Kidney (tissue), 14 donors: ENCODE data around the gene SLC25A43. TPM values are rescaled to one million over a fixed set of nuclear protein-coding genes. Genes with fewer than 3 reads are reported as not detected.
A peak's percentile ranks its signal among the peaks of the same experiment; 100 is the strongest.

Experiments
- DNase-seq, 5 donors: peaks; one replicate each; pipeline ENCODE4 v3.0.0-alpha.2; 2013 to 2020
- FAIRE-seq: peaks from 2 replicates; lab custom pipeline; 2012; peaks lifted over from hg19 to GRCh38; lab: Jason Lieb, UNC
- H3K27ac ChIP-seq, 2 donors: one replicate each; pipeline ENCODE4 v1.7.0; 2013; ENCODE audit warnings: low read depth in 2 of 2, low read length in 2 of 2, inconsistent platforms in 1 of 2
- H3K27me3 ChIP-seq: one replicate; pipeline ENCODE4 v1.7.1; 2013; ENCODE audit warnings: low read length, inconsistent platforms; ENCODE audit not compliant: control insufficient read depth, insufficient read depth
- H3K36me3 ChIP-seq, 3 donors: one replicate each; pipeline versions ENCODE4 v1.7.0 to v1.7.1; 2013; ENCODE audit warnings: low read length in 3 of 3, control low read depth in 1 of 3, inconsistent platforms in 1 of 3; ENCODE audit not compliant: insufficient read depth in 3 of 3, control insufficient read depth in 2 of 3
- H3K4me1 ChIP-seq, 3 donors: one replicate each; pipeline versions ENCODE4 v1.7.0 to v1.7.1; 2013; ENCODE audit warnings: low read length in 3 of 3, inconsistent platforms in 1 of 3, low read depth in 1 of 3; ENCODE audit not compliant: control insufficient read depth in 2 of 3, insufficient read depth in 2 of 3
- H3K4me3 ChIP-seq, 3 donors: one replicate each; pipeline versions ENCODE4 v1.7.0 to v1.8.1; 2013; ENCODE audit warnings: low read length in 3 of 3, control low read depth in 1 of 3, inconsistent platforms in 1 of 3
- H3K9ac ChIP-seq, 3 donors: one replicate each; pipeline versions ENCODE4 v1.7.0 to v1.7.1; 2013; ENCODE audit warnings: low read length in 3 of 3, control low read depth in 1 of 3, inconsistent platforms in 1 of 3
- H3K9me3 ChIP-seq, 3 donors: one replicate each; pipeline versions ENCODE4 v1.7.0 to v1.7.1; 2013; ENCODE audit warnings: low read length in 3 of 3, control low read depth in 1 of 3, inconsistent platforms in 1 of 3; ENCODE audit not compliant: control insufficient read depth in 2 of 3, insufficient read depth in 1 of 3
- CTCF ChIP-seq: IDR thresholded peaks from 3 replicates; pipeline ENCODE4 v1.5.1; 2012; ENCODE audit warnings: mild to moderate bottlenecking, moderate library complexity, borderline replicate concordance; ENCODE audit not compliant: insufficient read depth; ENCODE audit errors: extremely low read depth
- intact Hi-C: fragments of 100-400 bp; cut with DNase I; formaldehyde crosslinking; loops from one replicate; pipeline ENCODE4 v1.11.1; 2022
- polyA plus RNA-seq: library from polyadenylated mRNA; stranded (reverse); fragments of 350-450 nt; fragmentation: Illumina TruSeq; extraction: RNeasy Lipid Tissue Mini Kit (QIAGEN cat#74804); gene quantifications from one replicate; pipeline ENCODE4 v1.2.3, GENCODE V29; 2014; ENCODE audit warnings: low read depth, low replicate concordance; ENCODE audit not compliant: insufficient read depth
- total RNA-seq: library from RNA; stranded (reverse); fragmentation: NEBNext Ultra II Directional; extraction: Animal tissue kit (Norgen Biotek cat#: 25700); gene quantifications from one replicate; pipeline ENCODE4 v1.2.1, GENCODE V29; 2021
- donor health status: control.
- donor health status: control.
- donor health status: control.
- donor health status: control.
- donor health status: control.
- donor health status: DM: yes; HTN: yes; CAD: no.
- donor health status: Normal renal cell carcinoma (clear cell type).

SLC25A43 gene
- total and polyA plus RNA-seq, 2 donors from 2014 or later = 10.1 to 15.5 TPM

DNA sequence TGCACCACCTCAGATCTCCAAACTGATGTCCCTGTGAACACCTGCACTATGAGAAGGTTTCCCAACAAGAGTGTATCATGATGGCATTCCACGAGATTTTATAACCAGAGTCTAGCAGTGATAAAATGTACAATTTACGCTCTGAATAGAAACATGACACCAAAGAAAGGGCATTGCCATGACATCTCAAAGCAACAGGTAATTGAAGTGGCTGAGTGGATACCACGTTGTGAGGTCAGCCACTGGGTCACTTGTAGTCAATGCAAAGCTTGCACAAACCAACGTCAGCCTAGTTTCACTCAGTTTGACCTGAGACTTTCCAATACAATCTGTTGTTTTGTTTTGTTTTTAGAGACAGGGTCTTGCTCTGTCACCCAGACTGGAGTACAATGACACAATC, 54.1 kb downstream of the SLC25A43 start:
- DNase-seq (peak in 2 of 5 donors; percentile 16 to 19), FAIRE-seq (no peak)
- no peaks in the 10 kb centered on the region for H3K27me3 ChIP-seq
- H3K27ac ChIP-seq = no peak overlapping the region
- TF ChIP-seq CTCF = no peak
- H3K36me3 ChIP-seq = no peaks in the 10 kb centered on the region
- no peaks in the 10 kb centered on the region for H3K9me3 ChIP-seq
- no peaks in the 10 kb centered on the region for H3K4me1 ChIP-seq
- H3K9ac ChIP-seq = no peak overlapping the region
- intact Hi-C loops = no loop called here
- H3K4me3 ChIP-seq = no peak overlapping the region

DNA sequence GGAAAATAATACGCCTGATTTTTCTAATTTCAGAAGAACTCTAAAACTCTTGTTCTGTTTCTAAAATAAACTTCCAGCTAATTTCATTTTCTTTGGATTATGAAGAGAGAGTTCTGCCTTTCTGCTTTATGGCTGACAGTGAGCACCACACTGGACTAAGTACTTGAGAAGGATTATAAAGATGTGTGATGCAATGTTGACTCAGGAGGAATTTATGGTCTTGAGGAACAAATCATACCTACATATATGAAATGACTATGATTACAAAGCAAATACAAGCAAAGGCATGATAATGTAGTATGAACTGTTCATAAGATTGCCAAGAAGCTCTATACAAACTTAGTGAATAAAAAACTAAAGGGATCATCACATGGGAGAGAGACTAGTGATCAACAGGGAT, 56.1 kb downstream of the SLC25A43 start:
- no peak for TF ChIP-seq CTCF
- FAIRE-seq (no peak), DNase-seq (no peak)
- Histone ChIP-seq H3K27ac (no peak overlapping the region), H3K36me3 (no peaks in the 10 kb centered on the region), H3K9me3 (no peaks in the 10 kb centered on the region), H3K4me1 (no peaks in the 10 kb centered on the region), H3K4me3 (no peak overlapping the region), H3K27me3 (no peaks in the 10 kb centered on the region), H3K9ac (no peak overlapping the region)
- intact Hi-C loops = no loop called here

DNA sequence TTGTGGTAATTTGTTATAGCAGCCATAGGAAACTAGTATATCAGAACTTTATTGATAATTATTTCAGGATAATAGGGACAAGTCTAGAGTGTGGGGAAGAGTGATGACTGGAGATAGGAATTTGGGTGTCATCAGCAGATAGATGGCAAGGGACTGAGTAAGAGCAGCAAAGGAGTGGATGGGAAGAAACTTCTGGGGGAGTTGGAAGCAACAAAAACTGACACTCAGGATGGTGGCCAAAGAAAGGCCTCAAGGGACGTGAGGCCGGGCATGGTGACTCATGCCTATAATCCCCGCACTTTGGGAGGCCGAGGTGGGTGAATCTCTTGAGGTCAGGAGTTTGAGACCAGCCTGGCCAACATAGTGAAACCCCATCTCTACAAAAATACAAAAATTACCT, 60.0 kb downstream of the SLC25A43 start:
- Histone ChIP-seq H3K4me1 (no peaks in the 10 kb centered on the region), H3K9ac (no peak overlapping the region), H3K27me3 (no peaks in the 10 kb centered on the region), H3K36me3 (no peaks in the 10 kb centered on the region), H3K9me3 (no peaks in the 10 kb centered on the region), H3K27ac (no peak overlapping the region), H3K4me3 (no peak overlapping the region)
- FAIRE-seq = no peak
- no peak for TF ChIP-seq CTCF
- DNase-seq = no peak
- intact Hi-C loops = no loop called here

DNA sequence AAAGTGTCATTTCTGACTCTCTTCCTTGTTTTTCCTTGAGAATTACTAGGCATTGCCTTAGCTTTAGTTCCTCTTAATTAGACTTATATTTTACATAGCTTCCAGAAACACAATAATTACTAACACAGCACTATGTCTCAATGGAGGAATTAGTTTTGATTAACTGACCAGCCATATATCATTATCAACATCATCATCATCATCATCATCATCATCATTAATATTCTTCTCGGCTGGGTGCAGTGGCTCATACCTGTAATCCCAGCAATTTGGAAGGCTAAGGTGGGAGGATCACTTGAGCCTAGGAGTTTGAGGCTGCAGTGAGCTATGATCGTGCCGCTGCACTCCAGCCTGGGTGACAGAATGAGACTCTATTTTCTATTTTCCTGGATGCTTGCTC, 66.4 kb downstream of the SLC25A43 start:
- DNase-seq (no peak), FAIRE-seq (no peak)
- no peak overlapping the region for H3K27ac ChIP-seq
- H3K4me3 ChIP-seq = no peak overlapping the region
- H3K36me3 ChIP-seq = peaks cover 0 to 6% (median 3%) of the 10 kb centered on the region in 3 donors
- no peak overlapping the region for H3K9ac ChIP-seq
- no peak for TF ChIP-seq CTCF
- peaks cover 0 to 14% (median 0%) of the 10 kb centered on the region in 3 donors for H3K4me1 ChIP-seq
- H3K27me3 ChIP-seq = no peaks in the 10 kb centered on the region
- no peaks in the 10 kb centered on the region for H3K9me3 ChIP-seq
- intact Hi-C loops = no loop called here
